ENCODE measurements around the gene CDC42BPA.

DNA sequence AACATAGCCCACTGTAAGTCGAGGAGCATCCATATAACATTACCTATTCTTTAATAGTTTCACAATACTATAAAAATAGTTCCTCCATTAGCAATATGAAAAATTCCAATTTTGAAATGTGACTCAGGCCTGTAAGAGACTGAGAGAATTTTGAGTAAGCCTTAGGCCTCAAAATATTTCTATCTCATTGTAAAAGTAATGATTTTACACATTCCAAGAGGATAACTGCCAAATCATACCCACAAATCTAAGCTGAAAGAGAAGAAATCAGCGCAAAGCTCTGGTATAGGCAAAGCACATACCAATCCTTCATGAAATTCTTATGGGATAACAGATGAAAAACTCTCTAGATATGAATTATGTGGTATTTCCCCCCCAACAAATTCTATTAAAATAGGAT, 144.1 kb downstream of the CDC42BPA start:
- TF ChIP-seq CTCF (IDR thresholded peaks at IDR 0.05) (no peak), POLR2A (IDR thresholded peaks at IDR 0.05) (no peak)
